GM10248 (cell line): Measurements from ENCODE around the gene GCC1.

Experiments
- CTCF ChIA-PET: fragments of 300-600 bp; sonication (Branson Sonifier 250); formaldehyde crosslinking; extraction: SDS; loops from one replicate; lab custom pipeline; 2021; ENCODE audit warnings: antibody characterized with exemption; lab: Yijun Ruan, JAX
- POLR2A ChIA-PET: fragments of 350-650 bp; sonication (Branson Sonifier 250); formaldehyde crosslinking; extraction: SDS; loops from one replicate; lab custom pipeline; 2020; ENCODE audit warnings: antibody characterized with exemption; lab: Yijun Ruan, JAX
- DNase-seq: peaks from one replicate; pipeline ENCODE4 v3.0.0; 2012; ENCODE audit errors: extremely low spot score
- TF ChIP-seq, protein P1 (sequence below): IDR thresholded peaks from 2 replicates; pipeline ENCODE4 v1.5.1; 2012; ENCODE audit warnings: mild to moderate bottlenecking, low read depth; ENCODE audit errors: extremely low read depth, missing control alignments, control extremely low read depth

GCC1 gene

DNA sequence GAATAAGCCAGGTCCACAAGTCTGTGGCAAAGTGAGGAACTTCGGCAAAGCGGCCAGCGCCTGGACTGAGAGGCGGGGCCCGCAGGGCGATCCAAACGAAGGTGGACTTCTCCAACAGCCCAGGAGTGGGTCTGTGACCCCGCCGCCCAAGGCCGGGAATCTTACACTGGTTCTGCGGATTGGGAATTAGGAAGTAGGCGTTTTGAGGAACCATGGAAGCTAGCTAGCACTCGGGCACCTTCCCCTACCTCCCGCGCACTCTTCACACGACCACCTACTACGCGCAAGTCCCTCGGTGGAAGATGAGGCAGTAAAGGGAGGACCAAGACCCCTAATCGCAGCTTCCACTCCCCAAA is 2.2 kb upstream of the GCC1 start:
- DNase-seq: no peak
- TF ChIP-seq, protein P1, sequence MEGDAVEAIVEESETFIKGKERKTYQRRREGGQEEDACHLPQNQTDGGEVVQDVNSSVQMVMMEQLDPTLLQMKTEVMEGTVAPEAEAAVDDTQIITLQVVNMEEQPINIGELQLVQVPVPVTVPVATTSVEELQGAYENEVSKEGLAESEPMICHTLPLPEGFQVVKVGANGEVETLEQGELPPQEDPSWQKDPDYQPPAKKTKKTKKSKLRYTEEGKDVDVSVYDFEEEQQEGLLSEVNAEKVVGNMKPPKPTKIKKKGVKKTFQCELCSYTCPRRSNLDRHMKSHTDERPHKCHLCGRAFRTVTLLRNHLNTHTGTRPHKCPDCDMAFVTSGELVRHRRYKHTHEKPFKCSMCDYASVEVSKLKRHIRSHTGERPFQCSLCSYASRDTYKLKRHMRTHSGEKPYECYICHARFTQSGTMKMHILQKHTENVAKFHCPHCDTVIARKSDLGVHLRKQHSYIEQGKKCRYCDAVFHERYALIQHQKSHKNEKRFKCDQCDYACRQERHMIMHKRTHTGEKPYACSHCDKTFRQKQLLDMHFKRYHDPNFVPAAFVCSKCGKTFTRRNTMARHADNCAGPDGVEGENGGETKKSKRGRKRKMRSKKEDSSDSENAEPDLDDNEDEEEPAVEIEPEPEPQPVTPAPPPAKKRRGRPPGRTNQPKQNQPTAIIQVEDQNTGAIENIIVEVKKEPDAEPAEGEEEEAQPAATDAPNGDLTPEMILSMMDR: no peak
- POLR2A ChIA-PET: no interaction called here
- CTCF ChIA-PET: interaction anchor here (1.3 to 1.9 kb wide), 4 partner anchors 9 to 622 kb away, joined by 3 to 4 read pairs (median 4); no protein-coding TSS in a partner anchor

DNA sequence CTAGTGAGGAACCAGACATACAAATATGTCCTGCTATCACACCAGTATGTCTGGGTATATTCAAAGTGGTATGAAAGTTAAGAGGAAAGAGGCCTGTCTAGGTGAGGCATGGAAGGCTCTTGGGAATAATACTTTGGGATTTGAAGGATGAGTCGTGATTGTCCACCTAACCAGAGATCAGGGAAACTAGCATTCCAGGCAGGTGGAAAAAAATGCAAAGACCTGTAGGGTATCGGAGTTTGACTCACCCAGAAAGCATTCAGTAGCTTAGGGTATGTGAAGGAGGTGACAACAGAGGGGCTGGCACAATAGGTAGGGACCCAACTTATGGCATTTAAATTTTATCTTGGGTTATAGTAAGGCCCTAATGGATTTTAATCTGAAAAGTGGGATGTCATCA is 950 bp upstream of the GCC1 start:
- TF ChIP-seq, protein P1: no peak
- POLR2A ChIA-PET: no interaction called here
- CTCF ChIA-PET: interaction anchor here (1.7 kb wide), 1 partner anchor 80 kb away, joined by 5 read pairs; no protein-coding TSS in a partner anchor

DNA sequence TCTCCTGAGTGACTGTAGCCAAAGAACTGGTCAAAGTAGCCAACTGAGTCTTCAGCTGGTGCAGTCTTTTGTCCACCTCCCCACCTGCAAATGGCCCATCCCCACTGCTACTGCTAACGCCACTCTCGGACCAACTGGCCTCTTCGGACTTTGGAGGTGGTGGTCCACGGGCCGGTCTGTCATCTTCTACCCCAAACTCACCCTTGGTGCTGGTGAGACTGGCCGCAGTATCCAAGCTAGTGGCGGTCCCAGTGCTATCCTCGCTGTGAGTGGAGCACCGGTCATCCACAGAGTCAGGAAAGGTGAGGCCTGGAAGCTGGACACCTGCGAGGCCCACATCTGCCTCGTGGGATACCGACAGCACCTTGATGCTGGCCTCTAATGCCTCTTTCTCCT is 750 bp downstream of the GCC1 start:
- POLR2A ChIA-PET: no interaction called here
- DNase-seq: no peak
- CTCF ChIA-PET: interaction anchor here (1.0 to 1.7 kb wide), 3 partner anchors 12 to 137 kb away, joined by 3 to 7 read pairs (median 5); no protein-coding TSS in a partner anchor
- TF ChIP-seq, protein P1: no peak

More for the DNA sequence above, 950 bp upstream of the GCC1 start:
- DNase-seq: no peak

DNA sequence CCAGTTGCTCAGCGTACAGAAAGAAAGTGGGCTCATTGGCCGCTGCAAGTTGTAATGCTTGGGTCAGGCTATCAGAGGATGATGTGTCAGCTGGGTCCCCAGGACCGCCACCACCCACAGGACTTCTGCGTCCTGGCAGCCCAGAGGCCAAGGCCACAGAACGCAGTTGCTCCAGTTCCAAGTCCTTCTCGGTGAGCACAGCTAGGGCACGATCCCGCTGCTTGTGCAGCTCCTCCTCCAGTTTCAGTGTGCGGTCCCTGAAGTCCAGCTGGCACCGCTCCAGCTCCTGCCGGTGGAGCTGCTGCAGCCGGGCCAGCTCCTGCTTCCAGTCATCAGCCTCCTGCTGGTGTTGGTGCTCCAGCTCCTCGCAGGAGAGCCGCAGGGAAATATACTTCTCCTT is 3.0 kb downstream of the GCC1 start:
- TF ChIP-seq, protein P1: no peak
- POLR2A ChIA-PET: no interaction called here
- CTCF ChIA-PET: interaction anchor here (0.9 to 2.5 kb wide), 3 partner anchors 10 to 34 kb away, joined by 3 to 10 read pairs (median 4); no protein-coding TSS in a partner anchor
- no peak for DNase-seq

DNA sequence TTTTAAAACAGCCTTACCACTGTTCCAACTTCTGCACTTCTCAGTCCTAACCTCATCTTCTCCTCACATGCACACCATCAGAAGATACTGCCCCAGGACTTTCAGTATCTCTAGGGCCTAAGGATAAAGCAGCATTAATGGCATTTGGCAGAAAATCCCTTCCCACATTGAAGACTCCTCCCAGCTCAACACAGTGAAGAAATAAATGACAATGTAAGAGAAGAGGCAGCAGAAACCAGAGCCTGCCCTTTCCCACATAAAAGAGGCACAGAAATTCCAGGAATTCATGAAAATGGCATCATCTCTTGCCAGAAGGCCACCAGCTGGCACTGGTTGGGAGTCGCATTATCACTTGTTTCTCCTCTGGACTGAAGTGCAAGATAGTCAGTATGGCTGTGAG is 3.7 kb downstream of the GCC1 start:
- POLR2A ChIA-PET: no interaction called here
- no peak for DNase-seq
- CTCF ChIA-PET: interaction anchor here (1.1 to 2.5 kb wide), 3 partner anchors 9 to 627 kb away, joined by 3 to 10 read pairs (median 4); no protein-coding TSS in a partner anchor
- TF ChIP-seq, protein P1: no peak

DNA sequence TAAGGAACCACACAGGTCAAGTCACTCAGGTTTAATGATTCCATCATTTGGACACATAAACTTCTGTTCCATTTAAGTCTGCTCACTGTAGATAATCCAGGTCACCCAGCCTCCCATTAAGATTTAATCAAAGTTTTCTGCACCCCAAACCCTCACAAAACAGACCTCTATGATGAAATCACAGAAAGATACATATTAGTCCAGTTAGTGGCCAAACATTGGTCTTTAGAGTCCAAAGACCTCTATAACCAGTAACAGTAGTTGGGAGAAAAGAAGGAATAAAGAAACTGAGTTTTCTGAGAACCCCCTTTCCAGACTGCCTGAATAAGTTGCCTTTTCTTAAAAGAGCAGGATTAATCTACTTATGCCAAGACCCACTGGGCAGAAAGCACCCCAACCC is 4.8 kb downstream of the GCC1 start:
- POLR2A ChIA-PET: no interaction called here
- TF ChIP-seq, protein P1: no peak
- no peak for DNase-seq
- CTCF ChIA-PET: interaction anchor here (1.1 kb wide), 1 partner anchor 629 kb away, joined by 4 read pairs; no protein-coding TSS in a partner anchor
